Upper lobe of left lung (tissue), 4 donors: ENCODE results near the gene B4GALNT4.
A peak's percentile ranks its signal among the peaks of the same experiment; 100 is the strongest.

Source experiments
- POLR2AphosphoS5 ChIP-seq, 2 donors: sonication (generic); formaldehyde crosslinking; IDR thresholded peaks; one replicate each; pipeline ENCODE4 v1.5.1; 2017; ENCODE audit warnings: antibody characterized with exemption in 2 of 2
- TF ChIP-seq, protein P1 (sequence below), 6 experiments: fragments of 450-650 bp in 4 of 6; fragments of 200-600 bp in 2 of 6; sonication (generic) in 2 of 6; IDR thresholded peaks; one replicate each; pipeline ENCODE4 v1.5.1; 2016 to 2019; ENCODE audit warnings: antibody characterized with exemption in 6 of 6

DNA sequence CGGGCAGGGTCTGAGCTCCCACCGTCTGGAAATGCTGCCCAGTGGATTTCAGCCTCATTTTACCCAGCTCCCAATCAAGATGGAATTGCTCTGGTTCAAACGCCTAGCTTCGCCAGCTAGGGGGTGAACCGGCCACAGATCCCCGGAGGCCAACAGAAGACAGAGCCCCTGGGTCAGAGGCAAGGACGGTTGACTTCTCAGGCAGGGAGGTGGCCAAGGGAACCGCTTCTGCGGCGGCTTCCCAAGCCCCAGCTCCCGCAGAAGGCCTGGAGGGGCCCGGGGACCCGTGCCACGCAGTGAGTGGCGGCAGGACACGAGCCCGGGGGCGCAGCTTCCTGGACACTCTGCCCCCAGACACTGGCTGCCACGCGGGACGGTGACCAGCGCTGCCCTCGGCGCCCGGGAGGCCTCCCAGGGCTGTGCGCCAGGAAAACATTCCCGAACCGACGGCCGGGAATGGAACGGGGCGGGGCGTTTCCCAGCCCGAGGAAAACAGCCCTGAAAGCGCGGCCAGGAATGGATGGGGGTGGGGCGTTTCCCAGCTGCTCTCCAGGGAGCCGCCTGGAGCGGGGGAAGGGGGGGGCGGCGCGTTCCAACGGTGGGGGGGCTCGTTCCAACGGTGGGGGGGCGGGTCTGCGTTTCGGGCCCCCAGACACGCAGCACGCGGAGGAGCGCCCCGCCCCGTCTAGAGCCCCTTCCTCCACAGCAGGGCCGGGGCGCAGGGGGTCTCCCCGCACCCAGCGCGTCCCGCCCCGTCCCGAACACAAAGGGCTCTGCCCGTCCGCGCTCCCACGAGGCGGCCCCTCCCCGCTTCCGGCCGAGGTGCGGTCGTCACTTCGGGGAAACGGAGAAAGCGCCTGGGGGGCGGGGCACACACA, 13.5 kb upstream of the B4GALNT4 start:
- peak; percentile 90 for TF ChIP-seq POLR2AphosphoS5 (IDR thresholded peaks at IDR 0.05)
- TF ChIP-seq, protein P1, sequence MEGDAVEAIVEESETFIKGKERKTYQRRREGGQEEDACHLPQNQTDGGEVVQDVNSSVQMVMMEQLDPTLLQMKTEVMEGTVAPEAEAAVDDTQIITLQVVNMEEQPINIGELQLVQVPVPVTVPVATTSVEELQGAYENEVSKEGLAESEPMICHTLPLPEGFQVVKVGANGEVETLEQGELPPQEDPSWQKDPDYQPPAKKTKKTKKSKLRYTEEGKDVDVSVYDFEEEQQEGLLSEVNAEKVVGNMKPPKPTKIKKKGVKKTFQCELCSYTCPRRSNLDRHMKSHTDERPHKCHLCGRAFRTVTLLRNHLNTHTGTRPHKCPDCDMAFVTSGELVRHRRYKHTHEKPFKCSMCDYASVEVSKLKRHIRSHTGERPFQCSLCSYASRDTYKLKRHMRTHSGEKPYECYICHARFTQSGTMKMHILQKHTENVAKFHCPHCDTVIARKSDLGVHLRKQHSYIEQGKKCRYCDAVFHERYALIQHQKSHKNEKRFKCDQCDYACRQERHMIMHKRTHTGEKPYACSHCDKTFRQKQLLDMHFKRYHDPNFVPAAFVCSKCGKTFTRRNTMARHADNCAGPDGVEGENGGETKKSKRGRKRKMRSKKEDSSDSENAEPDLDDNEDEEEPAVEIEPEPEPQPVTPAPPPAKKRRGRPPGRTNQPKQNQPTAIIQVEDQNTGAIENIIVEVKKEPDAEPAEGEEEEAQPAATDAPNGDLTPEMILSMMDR (IDR thresholded peaks at IDR 0.05): peak in 3 of 6 experiments; percentile 15 to 34 (median 21)
